Stomach smooth muscle (tissue), 2 donors: Measurements from ENCODE around the gene BNC2.

Source experiments
- H3K27ac ChIP-seq: one replicate; pipeline ENCODE4 v1.7.0; 2013; ENCODE audit warnings: mild to moderate bottlenecking, low read length, inconsistent platforms
- H3K27me3 ChIP-seq, 2 donors: one replicate each; pipeline ENCODE4 v1.7.0; 2013; ENCODE audit warnings: low read length in 2 of 2; ENCODE audit not compliant: insufficient read depth in 2 of 2, control insufficient read depth in 1 of 2
- H3K36me3 ChIP-seq, 2 donors: one replicate each; pipeline ENCODE4 v1.7.0; 2013; ENCODE audit warnings: low read length in 2 of 2; ENCODE audit not compliant: control insufficient read depth in 2 of 2, insufficient read depth in 2 of 2
- H3K4me1 ChIP-seq: one replicate; pipeline ENCODE4 v1.7.0; 2013; ENCODE audit warnings: low read length; ENCODE audit not compliant: control insufficient read depth, insufficient read depth
- H3K4me3 ChIP-seq, 2 donors: one replicate each; pipeline ENCODE4 v1.7.0; 2013; ENCODE audit warnings: low read length in 2 of 2
- H3K9ac ChIP-seq, 2 donors: one replicate each; pipeline ENCODE4 v1.7.0; 2013; ENCODE audit warnings: low read length in 2 of 2, mild to moderate bottlenecking in 1 of 2
- H3K9me3 ChIP-seq, 2 donors: one replicate each; pipeline ENCODE4 v1.7.0; 2013; ENCODE audit warnings: low read length in 2 of 2; ENCODE audit not compliant: control insufficient read depth in 2 of 2
- donor health status: healthy.
- donor health status: Pancreatic carcinoma.

The BNC2 gene

GRCh38 chr9:16716601-16717000 is 153.9 kb downstream of the BNC2 start:
- no peaks in the 10 kb centered on the region for H3K9me3 ChIP-seq
- no peaks in the 10 kb centered on the region for H3K36me3 ChIP-seq
- H3K4me3 ChIP-seq: no peak overlapping the region
- no peaks in the 10 kb centered on the region for H3K4me1 ChIP-seq
- no peak overlapping the region for H3K27ac ChIP-seq
- H3K9ac ChIP-seq: no peak overlapping the region
- H3K27me3 ChIP-seq: no peaks in the 10 kb centered on the region

- H3K4me1 ChIP-seq: no peaks in the 10 kb centered on the region
- H3K4me3 ChIP-seq: no peak overlapping the region
- H3K27me3 ChIP-seq: no peaks in the 10 kb centered on the region
- H3K9me3 ChIP-seq: no peaks in the 10 kb centered on the region
- no peaks in the 10 kb centered on the region for H3K36me3 ChIP-seq
- no peak overlapping the region for H3K27ac ChIP-seq
- no peak overlapping the region for H3K9ac ChIP-seq
Measured at GRCh38 chr9:16715404-16715803, 155.1 kb downstream of the BNC2 start.

GRCh38 chr9:16712787-16713186 is 157.7 kb downstream of the BNC2 start:
- Histone ChIP-seq H3K9ac (no peak overlapping the region), H3K27ac (no peak overlapping the region), H3K27me3 (no peaks in the 10 kb centered on the region), H3K4me1 (peaks cover 3% of the 10 kb centered on the region), H3K36me3 (no peaks in the 10 kb centered on the region), H3K4me3 (no peak overlapping the region), H3K9me3 (no peaks in the 10 kb centered on the region)

- Histone ChIP-seq H3K27me3 (no peaks in the 10 kb centered on the region), H3K4me1 (peaks cover 8% of the 10 kb centered on the region), H3K9me3 (no peaks in the 10 kb centered on the region), H3K4me3 (no peak overlapping the region), H3K27ac (no peak overlapping the region), H3K36me3 (no peaks in the 10 kb centered on the region), H3K9ac (no peak overlapping the region)
Measured at GRCh38 chr9:16710888-16711287, 159.6 kb downstream of the BNC2 start.

- Histone ChIP-seq H3K27ac (no peak overlapping the region), H3K9ac (no peak overlapping the region), H3K27me3 (no peaks in the 10 kb centered on the region), H3K9me3 (no peaks in the 10 kb centered on the region), H3K4me1 (peaks cover 16% of the 10 kb centered on the region), H3K4me3 (no peak overlapping the region), H3K36me3 (no peaks in the 10 kb centered on the region)
Measured at GRCh38 chr9:16709924-16710323, 160.5 kb downstream of the BNC2 start.

GRCh38 chr9:16708656-16709435 is 161.6 kb downstream of the BNC2 start:
- H3K27ac ChIP-seq: peak overlapping the region; percentile 46
- no peaks in the 10 kb centered on the region for H3K27me3 ChIP-seq
- peaks cover 16% of the 10 kb centered on the region for H3K4me1 ChIP-seq
- H3K9ac ChIP-seq: peak overlapping the region; percentile 16 to 22
- peak overlapping the region; percentile 44 to 45 for H3K4me3 ChIP-seq
- H3K9me3 ChIP-seq: no peaks in the 10 kb centered on the region
- H3K36me3 ChIP-seq: no peaks in the 10 kb centered on the region

- Histone ChIP-seq H3K27ac (peak overlapping the region; percentile 89), H3K27me3 (no peaks in the 10 kb centered on the region), H3K36me3 (no peaks in the 10 kb centered on the region), H3K4me3 (peak overlapping the region; percentile 59 to 71), H3K4me1 (peaks cover 16% of the 10 kb centered on the region), H3K9me3 (no peaks in the 10 kb centered on the region), H3K9ac (peak overlapping the region; percentile 30 to 67)
Measured at GRCh38 chr9:16705111-16705604, 165.3 kb downstream of the BNC2 start.

GRCh38 chr9:16704116-16705110 is 166.1 kb downstream of the BNC2 start:
- H3K27ac ChIP-seq: peak overlapping the region; percentile 89
- peaks cover 16% of the 10 kb centered on the region for H3K4me1 ChIP-seq
- H3K9ac ChIP-seq: peak overlapping the region; percentile 67 to 69
- H3K36me3 ChIP-seq: no peaks in the 10 kb centered on the region
- H3K4me3 ChIP-seq: peak overlapping the region; percentile 62 to 71
- no peaks in the 10 kb centered on the region for H3K27me3 ChIP-seq
- H3K9me3 ChIP-seq: no peaks in the 10 kb centered on the region

- no peaks in the 10 kb centered on the region for H3K9me3 ChIP-seq
- no peak overlapping the region for H3K4me3 ChIP-seq
- H3K9ac ChIP-seq: no peak overlapping the region
- H3K36me3 ChIP-seq: no peaks in the 10 kb centered on the region
- H3K4me1 ChIP-seq: peaks cover 13% of the 10 kb centered on the region
- H3K27me3 ChIP-seq: no peaks in the 10 kb centered on the region
- H3K27ac ChIP-seq: no peak overlapping the region
Measured at GRCh38 chr9:16701347-16701746, 169.1 kb downstream of the BNC2 start.

GRCh38 chr9:16693616-16694015 is 176.9 kb downstream of the BNC2 start:
- Histone ChIP-seq H3K27ac (no peak overlapping the region), H3K9ac (no peak overlapping the region), H3K36me3 (no peaks in the 10 kb centered on the region), H3K4me1 (peaks cover 4% of the 10 kb centered on the region), H3K9me3 (no peaks in the 10 kb centered on the region), H3K27me3 (no peaks in the 10 kb centered on the region), H3K4me3 (no peak overlapping the region)
